RCC 7860 (cell line): Measurements from ENCODE around the gene GALNT1.

Experiments used
- DNase-seq: peaks from one replicate; pipeline ENCODE4 v3.0.0-alpha.2; 2015; ENCODE audit warnings: low spot score
- FAIRE-seq: peaks from 2 replicates; lab custom pipeline; 2012; peaks lifted over from hg19 to GRCh38; lab: Jason Lieb, UNC

Gene GALNT1

GRCh38 chr18:35616664-35617423 lies 35.3 kb downstream of the GALNT1 start:
- peak; percentile 76 for FAIRE-seq
- peak; percentile 73 for DNase-seq

GRCh38 chr18:35617865-35618264 lies 36.3 kb downstream of the GALNT1 start:
- no peak for DNase-seq
- FAIRE-seq: no peak

- DNase-seq (no peak), FAIRE-seq (no peak)
Observed at GRCh38 chr18:35618289-35618688, 36.7 kb downstream of the GALNT1 start.

GRCh38 chr18:35618696-35619095 lies 37.2 kb downstream of the GALNT1 start:
- DNase-seq: no peak
- no peak for FAIRE-seq

GRCh38 chr18:35619464-35619863 lies 37.9 kb downstream of the GALNT1 start:
- no peak for FAIRE-seq
- DNase-seq: no peak

- DNase-seq (no peak), FAIRE-seq (no peak)
Observed at GRCh38 chr18:35619941-35620340, 38.4 kb downstream of the GALNT1 start.

- no peak for FAIRE-seq
- no peak for DNase-seq
Observed at GRCh38 chr18:35620765-35621164, 39.2 kb downstream of the GALNT1 start.

- no peak for FAIRE-seq
- no peak for DNase-seq
Observed at GRCh38 chr18:35623255-35623654, 41.7 kb downstream of the GALNT1 start.

GRCh38 chr18:35624146-35624545 lies 42.6 kb downstream of the GALNT1 start:
- no peak for DNase-seq
- FAIRE-seq: no peak

- no peak for FAIRE-seq
Observed at GRCh38 chr18:35625232-35625631, 43.7 kb downstream of the GALNT1 start.

GRCh38 chr18:35633761-35634160 lies 52.2 kb downstream of the GALNT1 start:
- DNase-seq: no peak
- no peak for FAIRE-seq

More at GRCh38 chr18:35625232-35625631, 43.7 kb downstream of the GALNT1 start:
- DNase-seq: no peak

- DNase-seq (no peak), FAIRE-seq (no peak)
Observed at GRCh38 chr18:35634323-35634722, 52.8 kb downstream of the GALNT1 start.

GRCh38 chr18:35635170-35635569 lies 53.6 kb downstream of the GALNT1 start:
- DNase-seq: peak; percentile 74

GRCh38 chr18:35637227-35637626 lies 55.7 kb downstream of the GALNT1 start:
- FAIRE-seq: no peak
- no peak for DNase-seq

More at GRCh38 chr18:35635170-35635569, 53.6 kb downstream of the GALNT1 start:
- FAIRE-seq: no peak

GRCh38 chr18:35639296-35639695 lies 57.8 kb downstream of the GALNT1 start:
- FAIRE-seq (no peak), DNase-seq (no peak)

GRCh38 chr18:35641467-35641866 lies 59.9 kb downstream of the GALNT1 start:
- FAIRE-seq (no peak), DNase-seq (no peak)

- FAIRE-seq (no peak), DNase-seq (no peak)
Observed at GRCh38 chr18:35641916-35642315, 60.4 kb downstream of the GALNT1 start.

GRCh38 chr18:35642802-35643201 lies 61.3 kb downstream of the GALNT1 start:
- DNase-seq (peak; percentile 67), FAIRE-seq (peak; percentile 63)

- FAIRE-seq (no peak), DNase-seq (no peak)
Observed at GRCh38 chr18:35646449-35646848, 64.9 kb downstream of the GALNT1 start.

- FAIRE-seq: no peak
Observed at GRCh38 chr18:35653392-35654135, 72.0 kb downstream of the GALNT1 start.

GRCh38 chr18:35658112-35658511 lies 76.6 kb downstream of the GALNT1 start:
- DNase-seq (no peak), FAIRE-seq (no peak)

More at GRCh38 chr18:35653392-35654135, 72.0 kb downstream of the GALNT1 start:
- no peak for DNase-seq
